Cardiac muscle cell (in vitro differentiated cells and primary cell): ENCODE measurements around the gene DENND1B. TPM values are rescaled to one million over a fixed set of nuclear protein-coding genes. Genes with fewer than 3 reads are reported as not detected.

Experiments
- DNase-seq, 2 donors: peaks; one replicate each; pipeline versions ENCODE4 v3.0.0 to v3.0.0-alpha.2; 2010 to 2017; ENCODE audit warnings: low read depth in 1 of 2, low spot score in 1 of 2
- H3K27ac ChIP-seq: fragments of 200-600 bp; sonication (generic); 2 replicates; pipeline ENCODE4 v1.5.1; 2016
- H3K27me3 ChIP-seq: fragments of 200-600 bp; sonication (generic); 2 replicates; pipeline ENCODE4 v1.6.0; 2016; ENCODE audit warnings: control low read depth
- H3K36me3 ChIP-seq: fragments of 200-600 bp; sonication (generic); 2 replicates; pipeline ENCODE4 v1.5.1; 2016; ENCODE audit warnings: control low read depth
- H3K4me1 ChIP-seq: fragments of 200-600 bp; sonication (generic); 2 replicates; pipeline ENCODE4 v1.8.1; 2017; ENCODE audit warnings: low read depth, mild to moderate bottlenecking, mixed run types
- H3K4me3 ChIP-seq: fragments of 200-600 bp; sonication (generic); 2 replicates; pipeline ENCODE4 v1.5.1; 2016; ENCODE audit warnings: mild to moderate bottlenecking
- H3K9me3 ChIP-seq: fragments of 200-600 bp; sonication (generic); 2 replicates; pipeline ENCODE4 v1.5.1; 2017; ENCODE audit warnings: low read depth, mild to moderate bottlenecking, control low read depth
- polyA plus RNA-seq: library from polyadenylated mRNA; unstranded; fragments of >200 nt; fragmentation: Nextera tagmentation; extraction: Ambion mirVana; gene quantifications from 2 replicates; pipeline ENCODE4 v1.2.1, GENCODE V29; 2016
- total RNA-seq: library from RNA; depleted of rRNA; stranded (reverse); fragments of >200 nt; gene quantifications from 2 replicates; pipeline ENCODE4 v1.2.3, GENCODE V29; 2016
- TF ChIP-seq, protein P1 (sequence below): IDR thresholded peaks from 2 replicates; pipeline ENCODE4 v1.5.1; 2012; ENCODE audit warnings: low read depth, mild to moderate bottlenecking, low read length

The DENND1B gene
- total and polyA plus RNA-seq, 2 experiments from 2014 or later, result 9.9 to 11.0 TPM

DNA sequence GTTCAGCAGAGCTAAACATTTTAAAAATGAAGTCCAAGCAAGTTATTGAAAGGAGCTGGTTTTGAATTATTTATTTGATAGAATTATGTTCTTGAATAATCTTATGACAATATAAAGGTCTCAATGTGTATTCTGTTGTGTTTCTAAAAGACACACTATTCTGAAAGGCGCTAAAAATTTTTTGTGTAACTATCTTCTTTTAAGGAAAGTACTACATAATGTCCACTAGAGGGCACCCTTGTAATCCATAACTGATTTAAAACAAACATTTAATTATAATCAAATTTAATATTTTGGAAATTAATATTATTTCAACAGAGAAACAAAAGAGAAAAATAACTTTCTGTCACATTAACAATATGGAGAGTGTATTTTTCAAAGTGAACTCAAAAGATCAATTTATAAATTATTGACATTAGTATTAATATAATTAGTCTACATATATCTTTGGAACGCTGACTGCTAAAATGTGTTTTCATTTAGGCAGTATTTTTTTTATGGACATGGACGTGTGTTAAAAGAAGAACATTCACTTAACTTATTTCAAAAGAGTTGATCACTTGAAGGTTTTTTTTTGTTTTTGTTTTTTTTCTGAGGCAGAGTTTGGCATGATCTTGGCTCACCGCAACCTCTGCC, 248.4 kb downstream of the DENND1B start:
- Histone ChIP-seq H3K9me3 (no peaks in the 10 kb centered on the region), H3K4me3 (no peak overlapping the region), H3K27me3 (no peaks in the 10 kb centered on the region), H3K36me3 (no peaks in the 10 kb centered on the region), H3K27ac (no peak overlapping the region), H3K4me1 (no peaks in the 10 kb centered on the region)
- TF ChIP-seq, protein P1, sequence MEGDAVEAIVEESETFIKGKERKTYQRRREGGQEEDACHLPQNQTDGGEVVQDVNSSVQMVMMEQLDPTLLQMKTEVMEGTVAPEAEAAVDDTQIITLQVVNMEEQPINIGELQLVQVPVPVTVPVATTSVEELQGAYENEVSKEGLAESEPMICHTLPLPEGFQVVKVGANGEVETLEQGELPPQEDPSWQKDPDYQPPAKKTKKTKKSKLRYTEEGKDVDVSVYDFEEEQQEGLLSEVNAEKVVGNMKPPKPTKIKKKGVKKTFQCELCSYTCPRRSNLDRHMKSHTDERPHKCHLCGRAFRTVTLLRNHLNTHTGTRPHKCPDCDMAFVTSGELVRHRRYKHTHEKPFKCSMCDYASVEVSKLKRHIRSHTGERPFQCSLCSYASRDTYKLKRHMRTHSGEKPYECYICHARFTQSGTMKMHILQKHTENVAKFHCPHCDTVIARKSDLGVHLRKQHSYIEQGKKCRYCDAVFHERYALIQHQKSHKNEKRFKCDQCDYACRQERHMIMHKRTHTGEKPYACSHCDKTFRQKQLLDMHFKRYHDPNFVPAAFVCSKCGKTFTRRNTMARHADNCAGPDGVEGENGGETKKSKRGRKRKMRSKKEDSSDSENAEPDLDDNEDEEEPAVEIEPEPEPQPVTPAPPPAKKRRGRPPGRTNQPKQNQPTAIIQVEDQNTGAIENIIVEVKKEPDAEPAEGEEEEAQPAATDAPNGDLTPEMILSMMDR, result peak; percentile 53
- DNase-seq, result peak; percentile 57 to 68

DNA sequence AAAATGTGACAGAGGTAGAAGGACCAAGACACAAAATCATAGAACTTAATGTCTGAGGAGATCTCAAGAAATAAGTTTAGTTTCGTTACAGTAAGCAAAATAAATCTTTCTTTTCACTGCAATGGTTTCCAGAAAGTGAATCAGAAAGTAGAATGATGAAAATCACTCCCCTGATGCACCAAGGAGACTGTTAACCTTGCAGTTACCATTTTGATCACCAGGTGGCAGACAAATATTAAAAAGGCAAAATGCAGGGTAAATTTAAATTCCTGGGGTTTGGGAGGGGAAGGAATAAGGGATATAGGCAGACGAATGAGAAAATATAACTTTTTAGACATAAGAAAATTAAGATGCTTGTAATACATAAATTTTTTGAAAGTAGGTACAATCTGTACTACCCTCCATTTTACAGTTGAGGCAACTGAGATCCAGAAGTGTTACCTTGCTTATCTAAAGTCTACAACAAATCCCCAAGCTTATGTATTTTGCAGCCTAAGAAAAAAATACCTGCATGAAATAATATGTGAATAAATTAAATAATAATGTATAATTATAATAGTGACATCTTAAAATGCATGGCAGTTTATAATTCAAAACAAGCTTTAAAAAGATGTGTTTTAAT, 254.1 kb downstream of the DENND1B start:
- Histone ChIP-seq H3K9me3 (no peaks in the 10 kb centered on the region), H3K27ac (no peak overlapping the region), H3K4me3 (no peak overlapping the region), H3K4me1 (peaks cover 12% of the 10 kb centered on the region), H3K36me3 (no peaks in the 10 kb centered on the region), H3K27me3 (no peaks in the 10 kb centered on the region)
- DNase-seq, result peak; percentile 52 to 63
- TF ChIP-seq, protein P1, result peak; percentile 75

DNA sequence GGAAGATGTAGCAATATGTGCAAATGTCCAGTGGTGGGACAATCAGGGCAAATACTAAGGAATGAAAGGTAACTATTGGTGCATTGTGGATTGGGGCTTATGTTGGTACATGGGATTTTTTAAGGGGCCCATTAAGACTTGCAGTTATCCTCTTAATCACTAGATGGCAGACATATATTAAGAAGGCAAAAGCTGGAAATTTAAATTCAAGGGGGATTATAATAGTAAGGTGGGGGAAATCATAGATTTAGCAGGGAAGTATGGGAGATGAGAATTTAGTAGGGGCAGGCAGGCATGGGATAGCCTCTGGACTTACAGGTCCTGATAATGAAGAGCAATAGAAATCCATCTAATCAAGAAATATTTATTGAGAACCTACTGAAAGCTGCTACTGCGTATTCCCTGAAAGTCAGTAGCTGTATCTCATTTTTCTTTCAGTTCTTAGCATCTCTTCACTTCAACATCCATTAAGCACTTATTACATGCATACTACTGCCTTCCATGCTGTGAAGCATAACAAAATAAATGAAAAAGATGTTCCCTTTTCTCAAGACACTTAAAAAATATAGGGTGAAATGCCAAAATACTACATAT, 255.4 kb downstream of the DENND1B start:
- H3K36me3 ChIP-seq, result no peaks in the 10 kb centered on the region
- H3K4me1 ChIP-seq, result peaks cover 12% of the 10 kb centered on the region
- no peaks in the 10 kb centered on the region for H3K9me3 ChIP-seq
- TF ChIP-seq, protein P1, result peak; percentile 59
- H3K27me3 ChIP-seq, result no peaks in the 10 kb centered on the region
- H3K4me3 ChIP-seq, result no peak overlapping the region
- no peak overlapping the region for H3K27ac ChIP-seq
- peak in 1 of 2 donors; percentile 45 for DNase-seq

DNA sequence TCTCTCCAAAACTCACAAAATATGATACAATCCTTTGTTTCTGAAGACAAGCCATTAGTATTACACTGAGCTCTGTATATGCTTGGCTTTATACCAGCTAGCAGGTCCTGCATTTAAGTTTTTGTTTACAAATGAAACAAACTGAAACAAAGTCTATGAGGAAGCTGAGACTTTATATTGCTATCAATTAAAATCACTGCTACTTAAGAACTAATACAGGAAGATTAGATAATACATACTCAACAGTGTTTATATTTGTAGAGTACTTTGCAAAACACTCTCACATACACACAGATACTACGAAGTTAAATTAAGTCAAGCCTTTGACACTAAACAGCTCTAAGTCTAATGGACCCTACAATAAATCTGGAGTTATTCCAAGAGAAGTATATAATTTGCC, 259.9 kb downstream of the DENND1B start:
- peaks cover 12% of the 10 kb centered on the region for H3K4me1 ChIP-seq
- H3K27me3 ChIP-seq, result no peaks in the 10 kb centered on the region
- no peak for DNase-seq
- TF ChIP-seq, protein P1, result no peak
- no peak overlapping the region for H3K27ac ChIP-seq
- no peaks in the 10 kb centered on the region for H3K9me3 ChIP-seq
- no peaks in the 10 kb centered on the region for H3K36me3 ChIP-seq
- no peak overlapping the region for H3K4me3 ChIP-seq

DNA sequence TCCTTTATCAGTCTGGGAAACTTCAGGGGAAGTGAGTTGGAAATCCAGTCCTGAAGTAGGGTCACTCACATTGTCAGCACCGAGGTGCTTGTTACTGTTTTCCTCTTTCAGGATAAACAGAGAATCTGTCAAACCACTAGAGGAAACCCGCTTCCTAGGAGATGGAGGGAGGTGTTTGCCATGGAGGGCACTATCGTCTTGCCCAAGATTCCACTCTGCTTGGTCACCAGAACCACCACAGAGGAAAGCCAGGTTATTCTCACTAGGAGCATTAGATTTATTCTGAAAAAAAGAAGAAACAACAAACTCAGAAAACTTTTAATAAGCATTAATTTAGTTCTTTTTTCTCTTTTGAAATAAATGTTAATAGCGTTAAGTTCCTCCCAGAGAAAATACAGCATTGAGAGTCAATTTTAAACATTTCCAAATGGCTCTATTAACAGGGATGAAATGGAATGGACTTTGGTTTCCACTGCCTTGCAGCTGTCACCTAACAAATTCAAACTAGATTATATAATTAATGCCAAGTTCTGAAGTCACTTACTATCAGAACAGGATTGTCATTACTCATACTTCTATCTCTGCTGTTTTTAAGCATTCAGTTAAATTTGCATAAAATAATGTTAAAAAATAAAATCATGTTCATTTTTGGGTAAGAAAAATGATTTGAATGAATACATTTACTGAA, 264.4 kb downstream of the DENND1B start:
- no peaks in the 10 kb centered on the region for H3K36me3 ChIP-seq
- TF ChIP-seq, protein P1, result no peak
- H3K4me3 ChIP-seq, result no peak overlapping the region
- no peaks in the 10 kb centered on the region for H3K9me3 ChIP-seq
- H3K27me3 ChIP-seq, result no peaks in the 10 kb centered on the region
- DNase-seq, result no peak
- no peak overlapping the region for H3K27ac ChIP-seq
- no peaks in the 10 kb centered on the region for H3K4me1 ChIP-seq
